ENCODE measurements around the gene KLK13.

KLK13 gene

GRCh38 chr19:51064534-51065220, at the start of gene KLK13:
Gene KLK13, minus strand, starts transcription at chr19:51065092. Its CDS starts 25 bp downstream, at chr19:51065067.
- no peak for DNase-seq

GRCh38 chr19:51114087-51114729, 49.3 kb upstream of the KLK13 start:
- no peak for DNase-seq

- DNase-seq = no peak
Measured at GRCh38 chr19:51111606-51112005, 46.7 kb upstream of the KLK13 start.

- DNase-seq = no peak
Measured at GRCh38 chr19:51110666-51110971, 45.7 kb upstream of the KLK13 start.

- DNase-seq = no peak
Measured at GRCh38 chr19:51108805-51109146, 43.9 kb upstream of the KLK13 start.

- DNase-seq = peak; percentile 98
Measured at GRCh38 chr19:51108066-51108804, 43.3 kb upstream of the KLK13 start, which contains the start of gene CTU1. Gene CTU1, minus strand, starts transcription at chr19:51108409. Its CDS starts 3,840 bp downstream, at chr19:51104569.

GRCh38 chr19:51107406-51108065, 42.6 kb upstream of the KLK13 start:
- DNase-seq = no peak

GRCh38 chr19:51103926-51104341, 39.0 kb upstream of the KLK13 start:
- no peak for DNase-seq

- DNase-seq = no peak
Measured at GRCh38 chr19:51102991-51103390, 38.1 kb upstream of the KLK13 start.

- no peak for DNase-seq
Measured at GRCh38 chr19:51101171-51101865, 36.4 kb upstream of the KLK13 start.

GRCh38 chr19:51100601-51101000, 35.7 kb upstream of the KLK13 start:
- DNase-seq = no peak

GRCh38 chr19:51099047-51099382, 34.1 kb upstream of the KLK13 start:
- DNase-seq = no peak

GRCh38 chr19:51098365-51099046, 33.6 kb upstream of the KLK13 start:
- no peak for DNase-seq

- DNase-seq = no peak
Measured at GRCh38 chr19:51097796-51098195, 32.9 kb upstream of the KLK13 start.

- DNase-seq = no peak
Measured at GRCh38 chr19:51097166-51097738, 32.4 kb upstream of the KLK13 start.

GRCh38 chr19:51096473-51097165, 31.7 kb upstream of the KLK13 start:
- DNase-seq = no peak

GRCh38 chr19:51094696-51095279, 29.9 kb upstream of the KLK13 start:
- no peak for DNase-seq

- DNase-seq = no peak
Measured at GRCh38 chr19:51093510-51094345, 28.8 kb upstream of the KLK13 start.

- no peak for DNase-seq
Measured at GRCh38 chr19:51093101-51093500, 28.2 kb upstream of the KLK13 start.
